Epidermal melanocyte (primary cell): ENCODE results near the gene MED27.

Source experiments
- DNase-seq: peaks from one replicate; pipeline ENCODE4 v3.0.0; 2011; ENCODE audit warnings: low spot score; ENCODE audit not compliant: insufficient read length

MED27 gene

GRCh38 chr9:131885144-131885609 lies 194.5 kb downstream of the MED27 start:
- peak; percentile 46 for DNase-seq

- DNase-seq = no peak
Observed at GRCh38 chr9:131884222-131884621, 195.4 kb downstream of the MED27 start.

DNA sequence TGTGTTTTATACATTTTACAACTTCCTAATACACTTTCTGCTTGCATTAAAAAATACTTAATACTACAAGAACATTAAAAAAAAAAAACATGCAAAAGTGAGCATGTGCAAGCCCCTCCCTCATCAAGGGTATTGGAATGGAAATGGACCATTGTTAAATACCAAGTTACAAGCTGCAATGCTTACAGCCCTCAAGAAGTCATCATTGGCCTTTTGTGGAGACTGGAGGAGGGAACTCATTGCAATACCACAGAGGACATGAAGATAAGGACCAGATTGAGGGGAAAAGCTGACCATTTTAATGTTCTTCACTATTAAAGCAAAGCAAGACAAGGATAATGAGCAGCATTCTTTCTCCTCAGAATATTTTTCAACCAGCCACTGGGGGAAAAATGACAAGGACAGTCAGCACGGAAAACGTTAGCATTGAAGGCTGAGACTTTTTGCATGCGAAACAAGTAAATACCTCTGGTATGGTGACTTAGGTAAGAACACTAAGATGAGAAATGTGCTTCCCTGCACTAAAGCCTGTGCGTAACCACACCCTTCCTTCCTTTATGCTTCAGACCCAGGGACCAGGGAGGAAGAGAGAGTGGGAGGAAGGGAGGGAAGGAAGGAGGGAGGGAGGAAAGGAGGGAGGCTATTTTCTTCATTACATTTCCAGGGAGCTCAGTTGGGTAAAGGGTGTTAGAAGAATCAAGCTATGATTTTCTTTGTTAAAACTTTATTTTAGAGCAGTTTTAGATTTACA lies 198.7 kb downstream of the MED27 start:
- DNase-seq = no peak

- no peak for DNase-seq
Observed at GRCh38 chr9:131879911-131880290, 199.8 kb downstream of the MED27 start.

DNA sequence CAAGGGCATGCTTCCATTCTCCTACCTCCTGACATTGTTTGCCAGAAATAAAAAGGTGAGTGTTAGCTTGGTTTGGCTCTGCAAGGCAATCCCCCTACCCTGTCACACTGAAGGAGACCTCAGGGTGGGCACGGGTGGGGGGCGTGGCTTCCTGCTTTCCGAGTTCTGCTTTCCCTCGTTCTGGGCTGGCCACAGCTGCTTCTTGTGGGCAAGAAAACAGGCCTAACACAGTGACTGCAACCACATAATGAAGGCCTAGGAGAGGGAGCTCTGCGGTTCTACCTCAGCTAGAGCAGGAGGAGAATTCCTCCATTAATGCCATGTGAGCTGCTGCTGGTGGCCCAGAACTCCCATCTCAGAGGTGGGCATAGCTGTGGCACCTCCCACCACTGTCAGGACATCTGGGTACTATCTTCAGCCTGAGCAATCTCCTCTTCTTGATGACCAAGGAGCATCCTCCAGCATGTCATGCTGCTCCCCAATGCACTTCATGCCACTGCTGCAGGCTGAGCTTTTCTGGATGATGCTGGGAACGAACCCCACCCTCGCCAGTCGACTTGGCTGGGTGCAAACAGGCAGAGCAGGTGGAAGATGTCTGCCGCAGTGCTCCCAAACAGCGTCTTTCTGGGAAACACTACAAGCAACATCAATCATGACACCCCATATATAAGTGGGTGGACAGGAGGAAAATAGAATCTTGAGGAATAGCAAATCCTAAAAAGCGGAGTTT lies 200.3 kb downstream of the MED27 start:
- no peak for DNase-seq

GRCh38 chr9:131876486-131876885 lies 203.2 kb downstream of the MED27 start:
- no peak for DNase-seq

GRCh38 chr9:131875828-131876485 lies 203.7 kb downstream of the MED27 start:
- DNase-seq = no peak

DNA sequence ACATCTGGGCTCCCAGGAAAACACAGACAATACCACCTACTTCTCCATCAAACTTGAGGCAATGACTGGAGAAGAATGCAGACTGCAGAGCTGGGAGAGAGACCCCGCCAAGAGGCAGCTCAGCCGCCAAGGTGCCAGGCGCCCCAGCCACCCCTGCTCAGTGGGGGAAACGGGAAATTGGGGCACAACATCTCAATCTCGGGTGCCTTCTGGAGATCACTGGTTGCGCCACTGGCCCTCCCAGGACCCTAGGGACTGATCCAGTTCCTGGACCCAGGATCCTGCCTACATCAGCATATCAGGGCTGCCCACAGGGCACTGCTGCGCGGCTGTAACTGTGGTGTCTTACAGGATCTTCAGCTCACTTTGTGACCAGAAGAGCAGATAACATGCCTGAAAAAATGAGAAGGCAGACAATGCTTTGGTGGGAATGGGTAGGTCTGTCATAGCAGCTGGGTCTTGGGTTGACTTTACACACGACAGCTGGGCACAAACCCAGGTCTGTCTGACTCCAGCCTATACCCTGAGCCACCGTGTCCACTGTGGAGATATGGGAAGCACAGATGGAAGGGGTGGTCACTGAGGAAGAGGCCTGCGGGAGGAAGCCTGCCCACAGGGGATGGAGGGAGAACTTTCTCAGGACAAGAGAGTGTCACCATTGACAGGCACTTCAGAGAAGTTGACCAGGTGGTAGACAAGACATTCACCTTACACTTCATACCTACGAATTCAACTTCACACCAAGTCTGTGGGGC lies 204.6 kb downstream of the MED27 start:
- no peak for DNase-seq

DNA sequence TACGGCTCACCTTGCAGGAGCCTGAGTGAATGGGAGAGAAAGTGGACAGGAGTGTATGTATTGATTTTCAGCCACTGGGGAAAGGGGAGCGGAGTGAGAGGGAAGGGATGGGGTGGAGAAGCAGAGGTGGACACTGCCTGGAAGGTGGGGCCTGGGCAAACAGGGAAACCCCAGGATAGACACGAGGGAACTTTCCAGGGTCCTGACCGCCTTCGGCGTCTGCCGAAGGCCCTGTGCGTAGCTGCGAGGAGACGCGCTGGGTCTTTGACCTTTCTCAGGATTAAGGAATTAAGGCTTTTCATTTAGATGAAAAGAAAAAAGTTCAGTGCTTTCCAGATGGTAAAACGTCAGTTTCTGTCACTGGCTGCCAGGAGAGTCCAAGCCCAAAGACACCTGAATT lies 205.2 kb downstream of the MED27 start:
- DNase-seq = no peak

DNA sequence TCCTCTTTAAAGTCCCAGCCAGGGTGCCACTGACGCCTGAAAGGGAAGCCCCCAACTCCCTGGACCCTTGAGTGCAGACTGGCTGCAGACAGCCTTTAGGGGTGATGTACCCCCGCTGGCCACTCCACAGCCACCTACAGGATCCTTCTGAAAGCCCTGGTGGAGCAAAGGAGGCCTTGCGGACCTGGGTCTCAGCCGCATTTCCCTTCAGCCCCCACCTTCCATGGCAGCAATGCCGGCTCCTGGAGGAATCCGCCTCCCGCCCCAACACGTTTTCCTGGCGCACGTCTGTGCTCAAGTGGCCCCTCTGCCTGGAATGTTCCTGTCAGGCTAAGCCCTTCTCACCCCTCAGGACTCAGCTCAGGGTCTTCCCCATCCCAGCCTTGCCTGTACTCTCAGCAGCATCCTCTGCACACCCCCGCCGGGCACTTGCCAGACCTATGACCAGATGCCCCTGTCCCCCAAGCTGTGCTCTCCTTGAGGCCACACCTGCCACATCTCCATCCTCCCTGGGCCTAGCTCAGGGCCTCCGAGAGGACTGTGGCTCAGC lies 205.7 kb downstream of the MED27 start:
- no peak for DNase-seq

DNA sequence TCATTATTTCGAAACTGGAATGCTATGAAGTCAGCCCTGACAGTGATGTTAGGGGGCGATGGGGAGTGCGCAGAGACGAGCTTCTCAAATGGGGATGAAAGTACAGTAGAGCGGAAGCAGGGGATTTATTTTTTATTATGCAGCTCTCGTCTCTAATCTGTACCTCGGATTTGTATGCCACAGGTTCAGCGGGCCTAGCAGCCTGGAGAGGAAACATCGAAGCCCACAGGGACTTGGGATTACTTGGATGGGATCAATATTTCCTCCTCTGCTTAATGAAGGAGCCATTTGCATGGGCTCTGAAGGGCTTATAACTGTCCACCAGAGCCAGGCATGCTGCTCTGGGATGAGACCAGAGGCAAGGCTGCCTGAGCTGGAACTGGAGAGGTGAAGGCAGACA lies 206.3 kb downstream of the MED27 start:
- DNase-seq = no peak

GRCh38 chr9:131872702-131873101 lies 207.0 kb downstream of the MED27 start:
- DNase-seq = no peak

DNA sequence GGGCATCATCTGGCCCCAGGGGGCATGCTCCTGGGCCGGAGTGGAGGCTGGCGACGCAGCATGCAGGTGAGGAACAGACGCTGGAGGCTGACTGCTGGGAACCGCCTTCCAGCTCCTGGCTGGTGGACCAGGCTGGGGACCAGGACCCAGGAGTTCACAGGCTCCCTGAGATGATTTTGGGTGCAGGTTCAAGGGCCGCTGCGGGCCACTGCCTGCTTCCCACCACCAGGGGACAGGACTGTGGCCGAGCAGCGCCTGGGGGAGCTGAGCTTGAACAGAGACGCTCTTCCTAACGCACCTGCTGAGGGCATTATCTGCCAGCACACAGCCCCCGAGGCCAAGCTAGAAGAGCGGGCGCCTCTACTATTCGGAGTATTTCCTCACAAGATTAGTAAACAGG lies 207.7 kb downstream of the MED27 start:
- DNase-seq = no peak

GRCh38 chr9:131870156-131870555 lies 209.5 kb downstream of the MED27 start:
- no peak for DNase-seq

DNA sequence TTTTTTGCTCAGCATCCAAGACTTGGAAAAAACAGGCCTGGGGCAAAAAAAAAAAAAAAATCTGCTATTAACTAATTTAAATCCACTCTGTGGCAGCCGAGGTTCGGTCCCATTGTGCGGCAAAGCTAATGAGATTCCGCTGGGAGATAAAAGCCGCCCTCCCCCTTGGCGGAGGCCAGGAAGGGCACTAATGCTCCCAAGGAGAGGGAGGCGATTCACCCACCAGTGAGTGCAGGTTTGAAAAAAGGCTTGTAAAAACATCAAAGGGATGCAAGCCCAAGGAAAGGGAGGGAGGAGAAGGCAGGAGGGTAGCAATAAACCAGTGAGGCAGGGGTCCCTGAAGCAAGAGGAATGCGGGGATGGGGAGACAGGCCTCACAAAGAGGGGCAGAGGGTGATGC lies 210.3 kb downstream of the MED27 start:
- no peak for DNase-seq

DNA sequence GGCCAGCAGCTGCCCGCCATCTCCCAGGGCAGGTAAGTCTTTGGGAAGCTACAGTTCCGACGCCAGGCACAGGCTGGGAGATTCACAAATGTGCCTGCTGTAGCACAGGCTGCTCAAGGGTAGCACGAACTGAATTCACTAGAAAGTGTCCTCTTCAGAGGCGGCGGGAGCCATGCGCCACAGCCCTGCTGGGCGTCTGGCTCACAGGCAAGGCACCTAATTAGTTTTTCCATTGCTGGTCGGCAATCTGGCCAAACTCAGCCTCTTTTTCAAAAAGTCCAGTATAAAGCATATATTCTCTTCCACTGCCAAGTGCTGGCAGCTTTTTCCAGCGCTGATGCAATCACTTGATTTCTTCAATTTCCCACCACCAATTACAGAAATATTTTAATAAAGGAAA lies 210.9 kb downstream of the MED27 start:
- no peak for DNase-seq

DNA sequence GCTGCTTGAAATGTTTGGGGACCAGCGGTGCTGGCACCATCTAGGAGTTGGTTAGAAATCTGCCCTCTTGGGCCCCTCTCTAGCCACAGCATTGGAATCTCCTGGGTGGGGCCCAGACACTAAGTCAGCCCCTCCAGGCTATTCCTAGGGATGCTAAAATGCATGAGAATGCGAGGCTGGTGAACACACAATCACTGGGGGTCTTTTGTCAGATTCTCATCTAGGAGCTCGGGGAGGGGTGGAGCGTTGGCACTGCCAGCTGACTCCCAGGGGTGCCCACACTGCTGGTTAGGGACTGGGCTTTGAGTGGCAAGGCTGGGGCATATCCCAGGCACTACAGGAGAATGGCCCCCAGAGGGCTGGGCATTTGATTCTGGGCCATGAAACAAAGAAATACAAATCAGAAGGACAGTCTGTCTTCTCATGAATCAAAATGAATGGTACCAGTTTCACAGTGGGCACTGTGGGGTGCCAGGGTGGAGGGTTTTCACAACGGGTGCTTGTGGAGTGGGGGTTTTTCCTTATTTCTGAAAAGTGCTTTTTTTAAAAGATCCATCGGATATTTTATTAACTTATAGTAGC lies 212.0 kb downstream of the MED27 start:
- no peak for DNase-seq

- DNase-seq = no peak
Observed at GRCh38 chr9:131865446-131866195, 214.0 kb downstream of the MED27 start.

DNA sequence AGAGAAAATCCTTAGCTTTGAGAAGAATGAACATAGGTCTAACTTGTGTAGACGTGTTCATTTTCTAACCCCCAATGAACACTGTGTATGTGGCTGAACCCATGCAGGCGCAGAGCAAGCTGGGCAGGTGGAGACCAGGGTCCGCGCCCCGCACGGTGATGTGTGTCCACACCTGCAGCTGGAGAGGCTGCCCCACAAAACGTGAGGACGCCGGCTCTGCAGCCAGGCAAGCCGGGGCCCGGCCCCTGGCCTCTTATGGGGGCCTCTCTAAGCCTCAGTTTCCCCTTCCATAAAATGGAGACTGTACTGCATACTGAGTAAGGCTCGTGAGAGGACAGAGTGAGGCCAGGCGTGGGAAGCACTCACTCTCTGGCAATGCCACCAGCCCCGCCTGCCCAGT lies 215.1 kb downstream of the MED27 start:
- DNase-seq = no peak

- DNase-seq = no peak
Observed at GRCh38 chr9:131863306-131863896, 216.3 kb downstream of the MED27 start.
